Uterus (tissue), 4 donors: ENCODE measurements around the gene PCDHGA10. TPM values are rescaled to one million over a fixed set of nuclear protein-coding genes. Genes with fewer than 3 reads are reported as not detected.
A peak's percentile ranks its signal among the peaks of the same experiment; 100 is the strongest.

Experiments
- DNase-seq, 2 donors: peaks; one replicate each; pipeline ENCODE4 v3.0.0-alpha.2; 2019 to 2020
- H3K27ac ChIP-seq, 2 donors: fragments of 200-600 bp; sonication (generic); 1 replicate in 1 of 2; 2 replicates in 1 of 2; pipeline ENCODE4 v1.5.1; 2016 to 2018
- H3K27me3 ChIP-seq, 2 donors: fragments of 200-600 bp; sonication (generic); one replicate each; pipeline ENCODE4 v1.5.1; 2018 to 2019; ENCODE audit warnings: control low read depth in 1 of 2
- H3K36me3 ChIP-seq, 2 donors: fragments of 200-600 bp; sonication (generic); one replicate each; pipeline ENCODE4 v1.5.1; 2019; ENCODE audit warnings: control low read depth in 1 of 2
- H3K4me1 ChIP-seq, 2 donors: fragments of 200-600 bp; sonication (generic); one replicate each; pipeline ENCODE4 v1.5.1; 2018 to 2019; ENCODE audit warnings: control low read depth in 1 of 2
- H3K4me3 ChIP-seq, 2 donors: fragments of 200-600 bp; sonication (generic); 1 replicate in 1 of 2; 2 replicates in 1 of 2; pipeline ENCODE4 v1.5.1; 2018 to 2019; ENCODE audit warnings: mild to moderate bottlenecking in 1 of 2
- H3K9me3 ChIP-seq, 2 donors: fragments of 200-600 bp; sonication (generic); one replicate each; pipeline ENCODE4 v1.5.1; 2019; ENCODE audit warnings: control low read depth in 1 of 2
- CTCF ChIP-seq, 4 experiments: fragments of 200-600 bp in 2 of 4; fragments of 450-650 bp in 2 of 4; sonication (generic) in 2 of 4; IDR thresholded peaks; one replicate each; pipeline ENCODE4 v1.5.1; 2016 to 2019; ENCODE audit warnings: antibody characterized with exemption in 4 of 4, mild to moderate bottlenecking in 2 of 4, moderate library complexity in 1 of 4
- POLR2A ChIP-seq, 2 donors: fragments of 450-650 bp; IDR thresholded peaks; one replicate each; pipeline ENCODE4 v1.6.1; 2016; ENCODE audit warnings: antibody characterized with exemption in 2 of 2, mild to moderate bottlenecking in 1 of 2, moderate library complexity in 1 of 2
- intact Hi-C: fragments of 100-400 bp; cut with DNase I; formaldehyde crosslinking; loops from one replicate; pipeline ENCODE4 v1.15.1; 2023; ENCODE audit warnings: low total_unique reads
- total RNA-seq, 4 donors: library from RNA; depleted of rRNA in 3 of 4; stranded (reverse); fragments of >200 nt in 3 of 4; gene quantifications; one replicate each; pipeline versions ENCODE4 v1.1.0 to v1.2.4, GENCODE V29; 2014 to 2023
- donor health status: DM: yes; HTN: yes; CAD: no.

The PCDHGA10 gene
- total RNA-seq: 10 to 100 TPM in 1 of 4 donors, 1 to 10 TPM in 3; 2.4 to 11.2 (median 6.6) TPM

- Histone ChIP-seq H3K27ac (no peak within 1 kb of the TSS), H3K9me3 (peaks cover 6 to 97% of the 10 kb centered on the region in 2 donors), H3K4me1 (no peaks in the 10 kb centered on the region), H3K27me3 (no peaks in the 10 kb centered on the region), H3K36me3 (no peaks in the 10 kb centered on the region), H3K4me3 (no peak within 1 kb of the TSS)
- DNase-seq: no peak
- intact Hi-C loops: no loop called here
- TF ChIP-seq CTCF (IDR thresholded peaks at IDR 0.05) (peak in 1 of 4 experiments; percentile 4), POLR2A (IDR thresholded peaks at IDR 0.05) (no peak)
Observed at GRCh38 chr5:141412854-141413539, at the start of gene PCDHGA10. Gene PCDHGA10 (plus strand): TSS chr5:141412987. CDS start chr5:141413176, 189 bp downstream.

DNA sequence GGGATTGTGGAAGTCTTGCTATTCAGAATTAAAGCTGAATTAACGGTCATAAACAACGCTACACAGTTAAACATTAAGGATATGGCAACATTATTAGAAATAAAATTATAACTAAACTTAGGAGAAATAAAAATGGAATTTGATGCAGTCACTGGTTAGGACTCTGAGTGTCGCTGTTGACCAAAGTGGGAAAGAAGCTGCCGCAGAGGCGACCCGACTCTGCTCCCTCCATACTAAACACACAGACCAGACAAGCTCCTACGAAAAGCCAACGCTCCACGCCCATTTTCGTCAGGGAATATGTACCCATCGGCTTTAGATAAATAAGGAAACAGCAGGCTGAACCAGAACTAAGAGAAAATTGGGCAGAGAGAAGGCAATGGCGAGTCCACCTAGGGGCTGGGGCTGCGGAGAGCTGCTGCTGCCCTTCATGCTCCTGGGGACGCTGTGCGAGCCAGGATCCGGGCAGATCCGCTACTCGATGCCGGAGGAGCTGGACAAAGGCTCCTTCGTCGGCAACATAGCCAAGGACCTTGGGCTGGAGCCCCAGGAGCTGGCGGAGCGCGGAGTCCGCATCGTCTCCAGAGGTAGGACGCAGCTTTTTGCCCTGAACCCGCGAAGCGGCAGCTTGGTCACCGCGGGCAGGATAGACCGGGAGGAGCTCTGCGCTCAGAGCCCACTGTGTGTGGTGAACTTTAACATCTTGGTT lies 48.7 kb upstream of the PCDHGA10 start, which contains the start of gene PCDHGA5:
PCDHGA5 (plus strand) TSS at position 211 of the 709 bp plus-strand sequence; CDS start at position 380, 169 bp downstream.
- H3K27me3 ChIP-seq: no peaks in the 10 kb centered on the region
- no peaks in the 10 kb centered on the region for H3K36me3 ChIP-seq
- peaks cover 0 to 89% of the 10 kb centered on the region in 2 donors for H3K9me3 ChIP-seq
- no peak within 1 kb of the TSS for H3K27ac ChIP-seq
- TF ChIP-seq POLR2A (IDR thresholded peaks at IDR 0.05): no peak
- TF ChIP-seq CTCF (IDR thresholded peaks at IDR 0.05): no peak
- no peak within 1 kb of the TSS for H3K4me3 ChIP-seq
- no peak for DNase-seq
- no peaks in the 10 kb centered on the region for H3K4me1 ChIP-seq
- intact Hi-C loops: no loop called here

- Histone ChIP-seq H3K4me3 (no peak overlapping the region), H3K27me3 (no peaks in the 10 kb centered on the region), H3K36me3 (no peaks in the 10 kb centered on the region), H3K27ac (no peak overlapping the region), H3K4me1 (no peaks in the 10 kb centered on the region), H3K9me3 (peaks cover 0 to 92% of the 10 kb centered on the region in 2 donors)
- DNase-seq: no peak
- intact Hi-C loops: loop anchor here (2.0 kb wide), 1 partner anchor 57 kb away; no protein-coding TSS in a partner anchor
- TF ChIP-seq POLR2A (IDR thresholded peaks at IDR 0.05) (no peak), CTCF (IDR thresholded peaks at IDR 0.05) (no peak)
Observed at GRCh38 chr5:141366016-141366896, 46.5 kb upstream of the PCDHGA10 start.

- no peaks in the 10 kb centered on the region for H3K4me1 ChIP-seq
- H3K36me3 ChIP-seq: no peaks in the 10 kb centered on the region
- intact Hi-C loops: no loop called here
- H3K27me3 ChIP-seq: no peaks in the 10 kb centered on the region
- TF ChIP-seq CTCF (IDR thresholded peaks at IDR 0.05): no peak
- no peak for TF ChIP-seq POLR2A (IDR thresholded peaks at IDR 0.05)
- DNase-seq: no peak
- H3K4me3 ChIP-seq: no peak within 1 kb of the TSS
- no peak within 1 kb of the TSS for H3K27ac ChIP-seq
- H3K9me3 ChIP-seq: peaks cover 5 to 95% of the 10 kb centered on the region in 2 donors
Observed at GRCh38 chr5:141369994-141370848, 42.6 kb upstream of the PCDHGA10 start, which contains the start of gene PCDHGB3. Gene PCDHGB3 (plus strand): TSS chr5:141370242. CDS start chr5:141370395, 153 bp downstream.
